Endothelial cell of umbilical vein (primary cell): ENCODE results near the gene RECK. TPM values are rescaled to one million over a fixed set of nuclear protein-coding genes. Genes with fewer than 3 reads are reported as not detected.

ENCODE experiments used
- BruUV-seq: library from RNA; stranded (reverse); fragments of 400-500 nt; replicated peaks from 2 replicates; lab custom pipeline; 2021; lab: Mats Ljungman, UMichigan
- CTCF ChIA-PET: fragments of 300-600, 350-600 bp; sonication (Branson Sonifier 250); formaldehyde crosslinking; loops from one replicate; lab custom pipeline; 2021; ENCODE audit warnings: antibody characterized with exemption, inconsistent platforms; lab: Charles Lee
- POLR2A ChIA-PET: fragments of 300-600, 350-600 bp; sonication (Branson Sonifier 250); formaldehyde crosslinking; loops from one replicate; lab custom pipeline; 2021; ENCODE audit warnings: antibody characterized with exemption, inconsistent platforms; lab: Charles Lee
- DNase-seq: peaks from one replicate; pipeline ENCODE4 v3.0.0-alpha.2; 2011; ENCODE audit warnings: low read depth, low spot score
- FAIRE-seq: peaks from 2 replicates; lab custom pipeline; 2011; peaks lifted over from hg19 to GRCh38; lab: Jason Lieb, UNC
- H2AFZ ChIP-seq: 2 replicates; pipeline ENCODE4 v1.6.0; 2012; ENCODE audit warnings: low read depth, low read length, control low read depth, inconsistent platforms
- H3K27ac ChIP-seq: 2 replicates; pipeline ENCODE4 v1.5.1; 2011; ENCODE audit warnings: low read depth, mild to moderate bottlenecking, control low read depth, low read length, moderate library complexity; ENCODE audit not compliant: insufficient read depth
- H3K27me3 ChIP-seq, 2 experiments: 2 replicates each; pipeline versions ENCODE4 v1.6.0 to v1.6.1; 2011; ENCODE audit warnings: low read length in 2 of 2, mixed read lengths in 1 of 2; ENCODE audit not compliant: control insufficient read depth in 2 of 2, insufficient read depth in 2 of 2
- H3K36me3 ChIP-seq, 2 experiments: 2 replicates in 1 of 2; 3 replicates in 1 of 2; pipeline ENCODE4 v1.5.1; 2011; ENCODE audit warnings: low read length in 2 of 2, mild to moderate bottlenecking in 1 of 2, moderate library complexity in 1 of 2; ENCODE audit not compliant: control insufficient read depth in 2 of 2, insufficient read depth in 2 of 2; ENCODE audit errors: extremely low read depth in 1 of 2
- H3K4me1 ChIP-seq: 3 replicates; pipeline ENCODE4 v1.5.1; 2011; ENCODE audit warnings: mild to moderate bottlenecking, low read length; ENCODE audit not compliant: control insufficient read depth, insufficient read depth; ENCODE audit errors: extremely low read depth
- H3K4me2 ChIP-seq: 2 replicates; pipeline ENCODE4 v1.6.1; 2011; ENCODE audit warnings: low read length, control low read depth, mixed read lengths; ENCODE audit not compliant: insufficient read depth
- H3K4me3 ChIP-seq, 3 experiments: fragments of 200-600 bp in 1 of 3; sonication (generic), shearing (Covaris generic) in 1 of 3; replicated peaks in 1 of 3; 2 replicates each; pipeline ENCODE4 v1.5.1; 2011 to 2016; ENCODE audit warnings: control low read depth in 3 of 3, low read length in 3 of 3, mild to moderate bottlenecking in 2 of 3, inconsistent platforms in 1 of 3, low read depth in 1 of 3, moderate library complexity in 1 of 3; ENCODE audit not compliant: insufficient read depth in 1 of 3
- H3K79me2 ChIP-seq: 2 replicates; pipeline ENCODE4 v1.6.0; 2012; ENCODE audit warnings: low read length, inconsistent platforms; ENCODE audit not compliant: control insufficient read depth, insufficient read depth
- H3K9ac ChIP-seq: replicated peaks from 2 replicates; pipeline ENCODE3; 2011; ENCODE audit warnings: low read length, control low read depth; ENCODE audit not compliant: insufficient read depth; ENCODE audit errors: extremely low read depth
- H3K9me1 ChIP-seq: replicated peaks from 3 replicates; pipeline ENCODE4 v1.6.0; 2011; ENCODE audit warnings: mild to moderate bottlenecking, low read length; ENCODE audit not compliant: control insufficient read depth, insufficient read depth; ENCODE audit errors: extremely low read depth
- H3K9me3 ChIP-seq: replicated peaks from 2 replicates; pipeline ENCODE4 v1.5.1; 2012; ENCODE audit warnings: low read length, inconsistent platforms; ENCODE audit not compliant: control insufficient read depth, insufficient read depth
- H4K20me1 ChIP-seq: replicated peaks from 2 replicates; pipeline ENCODE3; 2011; ENCODE audit warnings: mild to moderate bottlenecking, low read length; ENCODE audit not compliant: control insufficient read depth, insufficient read depth; ENCODE audit errors: extremely low read depth
- EZH2 ChIP-seq: IDR thresholded peaks from 2 replicates; pipeline ENCODE4 v1.6.1; 2012; ENCODE audit warnings: borderline replicate concordance, low read depth, mild to moderate bottlenecking, moderate library complexity, low read length, inconsistent platforms; ENCODE audit not compliant: severe bottlenecking
- FOS ChIP-seq: IDR thresholded peaks from 2 replicates; pipeline ENCODE4 v1.6.1; 2011; ENCODE audit warnings: mild to moderate bottlenecking, low read length, moderate library complexity, borderline replicate concordance; ENCODE audit not compliant: insufficient read depth
- GATA2 ChIP-seq: IDR thresholded peaks from 2 replicates; pipeline ENCODE4 v1.7.0; 2011; ENCODE audit warnings: low read depth, mild to moderate bottlenecking, moderate library complexity, mixed read lengths, low read length; ENCODE audit not compliant: insufficient read length, insufficient read depth
- JUN ChIP-seq: IDR thresholded peaks from 2 replicates; pipeline ENCODE4 v1.6.1; 2011; ENCODE audit warnings: borderline replicate concordance, low read depth; ENCODE audit not compliant: insufficient read length, insufficient read depth
- MAX ChIP-seq: IDR thresholded peaks from 2 replicates; pipeline ENCODE4 v1.6.1; 2011; ENCODE audit not compliant: insufficient read depth, insufficient read length
- MYC ChIP-seq: IDR thresholded peaks from one replicate; pipeline ENCODE4 v1.6.1; 2011; ENCODE audit warnings: mild to moderate bottlenecking, low read depth, low read length
- POLR2A ChIP-seq: IDR thresholded peaks from 2 replicates; pipeline ENCODE4 v1.6.1; 2012; ENCODE audit warnings: low read depth, mild to moderate bottlenecking, control low read depth, low read length
- POLR2AphosphoS5 ChIP-seq: IDR thresholded peaks from 2 replicates; pipeline ENCODE4 v1.6.1; 2012; ENCODE audit warnings: low read depth, mild to moderate bottlenecking, control low read depth, low read length, moderate library complexity; ENCODE audit not compliant: insufficient read depth
- dilution Hi-C: fragments of 300-500 bp; cut with MboI; formaldehyde crosslinking; loops from one replicate; pipeline ENCODE4 v1.15.0; 2019; ENCODE audit warnings: low sequenced_read_pairs; ENCODE audit not compliant: extremely low pct_ligation_motif_present
- intact Hi-C: fragments of 100-400 bp; cut with micrococcal nuclease; formaldehyde crosslinking; loops from one replicate; pipeline ENCODE4 v1.10.0; 2022
- polyA plus RNA-seq, 4 experiments: library from polyadenylated mRNA; depleted of rRNA in 3 of 4; stranded (reverse) in 3 of 4; unstranded in 1 of 4; fragments of >200 nt; gene quantifications; 2 replicates each; pipeline versions ENCODE4 v1.2.1 to v1.2.3, GENCODE V29; 2011 to 2012; ENCODE audit warnings: missing spikeins in 1 of 4
- total RNA-seq: library from RNA; stranded (reverse); gene quantifications from 2 replicates; pipeline ENCODE4 v1.2.3, GENCODE V29; 2021
- TF ChIP-seq, protein P1 (sequence below), 2 donors: IDR thresholded peaks; 1 replicate in 1 of 2; 2 replicates in 1 of 2; pipeline ENCODE4 v1.5.1; 2011; ENCODE audit warnings: low read length in 2 of 2, mild to moderate bottlenecking in 2 of 2, moderate library complexity in 2 of 2, control low read depth in 1 of 2, inconsistent platforms in 1 of 2, low read depth in 1 of 2; ENCODE audit not compliant: insufficient read depth in 1 of 2; ENCODE audit errors: extremely low read depth in 1 of 2

Gene RECK
- total and polyA plus RNA-seq, 2 donors (not counting 3 experiments of a cell fraction or from before 2014, with no cell fraction given) = 12.0 to 14.1 TPM

GRCh38 chr9:36023260-36024048, 13.3 kb upstream of the RECK start:
- intact Hi-C loops (loop anchor here (1.0 to 2.0 kb wide), 5 partner anchors 15 to 233 kb away; no protein-coding TSS in a partner anchor), dilution Hi-C loops (no loop called here)
- Histone ChIP-seq H3K79me2 (no peaks in the 10 kb centered on the region), H3K27ac (no peak overlapping the region), H3K9me1 (no peaks in the 10 kb centered on the region), H3K4me3 (no peak overlapping the region), H3K4me1 (no peaks in the 10 kb centered on the region), H2AFZ (peak overlapping the region; percentile 8), H3K9me3 (no peaks in the 10 kb centered on the region), H4K20me1 (no peaks in the 10 kb centered on the region), H3K4me2 (no peak overlapping the region), H3K9ac (no peak overlapping the region), H3K36me3 (no peaks in the 10 kb centered on the region), H3K27me3 (no peaks in the 10 kb centered on the region)
- no TSS peak for BruUV-seq
- no peak for TF ChIP-seq POLR2A
- TF ChIP-seq, protein P1, sequence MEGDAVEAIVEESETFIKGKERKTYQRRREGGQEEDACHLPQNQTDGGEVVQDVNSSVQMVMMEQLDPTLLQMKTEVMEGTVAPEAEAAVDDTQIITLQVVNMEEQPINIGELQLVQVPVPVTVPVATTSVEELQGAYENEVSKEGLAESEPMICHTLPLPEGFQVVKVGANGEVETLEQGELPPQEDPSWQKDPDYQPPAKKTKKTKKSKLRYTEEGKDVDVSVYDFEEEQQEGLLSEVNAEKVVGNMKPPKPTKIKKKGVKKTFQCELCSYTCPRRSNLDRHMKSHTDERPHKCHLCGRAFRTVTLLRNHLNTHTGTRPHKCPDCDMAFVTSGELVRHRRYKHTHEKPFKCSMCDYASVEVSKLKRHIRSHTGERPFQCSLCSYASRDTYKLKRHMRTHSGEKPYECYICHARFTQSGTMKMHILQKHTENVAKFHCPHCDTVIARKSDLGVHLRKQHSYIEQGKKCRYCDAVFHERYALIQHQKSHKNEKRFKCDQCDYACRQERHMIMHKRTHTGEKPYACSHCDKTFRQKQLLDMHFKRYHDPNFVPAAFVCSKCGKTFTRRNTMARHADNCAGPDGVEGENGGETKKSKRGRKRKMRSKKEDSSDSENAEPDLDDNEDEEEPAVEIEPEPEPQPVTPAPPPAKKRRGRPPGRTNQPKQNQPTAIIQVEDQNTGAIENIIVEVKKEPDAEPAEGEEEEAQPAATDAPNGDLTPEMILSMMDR (IDR thresholded peaks at IDR 0.05; ENCODE audit: extremely low read depth in 1 of 2, insufficient read depth in 1 of 2, low read depth in 1 of 2, low read length in 2 of 2) = peak; percentile 71 to 79
- FAIRE-seq (peak; percentile 94), DNase-seq (peak; percentile 71)
- CTCF ChIA-PET = interaction anchor here (0.7 to 5.2 kb wide), 44 partner anchors 9 to 370 kb away, joined by 3 to 83 read pairs (median 5); partner anchors contain the start of genes HRCT1, OR2S2 and RECK
- POLR2A ChIA-PET = no interaction called here

GRCh38 chr9:36025746-36026145, 11.0 kb upstream of the RECK start:
- ChIA-PET CTCF (interaction anchor here (0.7 to 1.8 kb wide), 2 partner anchors 17 to 71 kb away, joined by 3 to 7 read pairs; no protein-coding TSS in a partner anchor), POLR2A (no interaction called here)
- H3K9ac ChIP-seq = no peak overlapping the region
- no peak overlapping the region for H2AFZ ChIP-seq
- no peaks in the 10 kb centered on the region for H3K9me3 ChIP-seq
- H3K4me2 ChIP-seq = no peak overlapping the region
- BruUV-seq = no TSS peak
- H4K20me1 ChIP-seq = no peaks in the 10 kb centered on the region
- DNase-seq (no peak), FAIRE-seq (no peak)
- intact Hi-C loops (no loop called here), dilution Hi-C loops (no loop called here)
- no peaks in the 10 kb centered on the region for H3K79me2 ChIP-seq
- no peaks in the 10 kb centered on the region for H3K9me1 ChIP-seq
- H3K36me3 ChIP-seq = no peaks in the 10 kb centered on the region
- TF ChIP-seq FOS = no peak
- no peak for TF ChIP-seq MYC
- no peak for TF ChIP-seq POLR2A
- TF ChIP-seq POLR2AphosphoS5 = no peak
- TF ChIP-seq GATA2 = no peak
- no peak for TF ChIP-seq EZH2
- TF ChIP-seq, protein P1 (IDR thresholded peaks at IDR 0.05; ENCODE audit: extremely low read depth in 1 of 2, insufficient read depth in 1 of 2, low read depth in 1 of 2, low read length in 2 of 2) = no peak
- no peak for TF ChIP-seq JUN
- TF ChIP-seq MAX = no peak
- H3K27me3 ChIP-seq = no peaks in the 10 kb centered on the region
- H3K27ac ChIP-seq = no peak overlapping the region
- H3K4me1 ChIP-seq = no peaks in the 10 kb centered on the region
- H3K4me3 ChIP-seq = no peak overlapping the region
